ENCODE measurements around the gene HYLS1. TPM values are rescaled to one million over a fixed set of nuclear protein-coding genes. Genes with fewer than 3 reads are reported as not detected.
A peak's percentile ranks its signal among the peaks of the same experiment; 100 is the strongest.

The HYLS1 gene
- total and polyA plus RNA-seq, 10 of the 15 experiments (the other 5 are each of a cell fraction or from before 2014, with no cell fraction given) = 11.7 to 35.1 (median 17.6) TPM

DNA sequence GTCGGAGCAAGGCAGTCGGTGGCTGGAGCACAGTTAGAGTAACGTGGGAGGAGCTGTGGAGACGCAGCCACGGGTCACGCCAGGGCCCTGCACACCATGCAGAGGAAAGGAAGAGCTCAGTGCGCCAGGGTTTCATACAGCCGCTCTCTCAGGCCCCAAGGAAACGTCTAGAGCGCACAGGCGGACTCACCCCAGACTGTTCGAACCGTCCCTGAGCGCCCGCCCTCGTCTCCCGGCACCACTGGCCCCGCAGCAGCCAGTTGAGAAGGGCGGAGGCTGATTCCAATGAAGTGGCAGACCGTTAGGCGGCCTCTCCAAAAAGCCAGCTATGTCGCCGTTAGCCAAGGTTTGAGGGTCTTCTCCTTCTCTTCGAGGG lies 483 bp upstream of the HYLS1 start (continued):
- TF ChIP-seq RAD21 (IDR thresholded peaks at IDR 0.05; ENCODE audit: insufficient read depth, low read depth, low read length) (no peak), RUNX3 (IDR thresholded peaks at IDR 0.05; ENCODE audit: low read length) (no peak), TCF7 (IDR thresholded peaks at IDR 0.05; ENCODE audit: borderline replicate concordance) (no peak), STAT3 (IDR thresholded peaks at IDR 0.05; ENCODE audit: low read depth, low read length) (no peak), ETV6 (conservative IDR thresholded peaks at IDR 0.05 in 1 of 2, IDR thresholded peaks at IDR 0.05 in 1 of 2; ENCODE audit: borderline replicate concordance in 1 of 2, low read depth in 1 of 2) (no peak), RAD51 (IDR thresholded peaks at IDR 0.05) (no peak), TAF1 (IDR thresholded peaks at IDR 0.05; ENCODE audit: borderline replicate concordance, low read depth, low read length) (0 out of 2 replicates have a peak, but pooled peaks have one; percentile 3), TBL1XR1 (IDR thresholded peaks at IDR 0.05; ENCODE audit: low read depth, low read length) (no peak), MXI1 (IDR thresholded peaks at IDR 0.05; ENCODE audit: low read depth, low read length) (no peak), NR2F1 (conservative IDR thresholded peaks at IDR 0.05) (no peak), SREBF2 (IDR thresholded peaks at IDR 0.05; ENCODE audit: low read length) (no peak), ZNF24 (IDR thresholded peaks at IDR 0.05) (no peak)

GRCh38 chr11:125890447-125891100 lies 3.1 kb downstream of the HYLS1 start:
- in situ Hi-C loops (cut with MboI) = loop anchor here (25.0 kb wide), 1 partner anchor 928 kb away; the partner anchor contains the start of gene CCDC15
- Histone ChIP-seq H3K4me1 (ENCODE audit: control insufficient read depth, insufficient read depth, low read length) (no peaks in the 10 kb centered on the region), H2AFZ (ENCODE audit: control insufficient read depth, low read depth, low read length) (no peak overlapping the region), H3K79me2 (ENCODE audit: control insufficient read depth, insufficient read depth, low read length) (peaks cover 29% of the 10 kb centered on the region), H3K27ac (ENCODE audit: control insufficient read depth, insufficient read depth) (no peak overlapping the region), H3K4me2 (ENCODE audit: control insufficient read depth, insufficient read depth) (peak overlapping the region; percentile 47; the same call in 1 of the 2 replicates), H3K9ac (ENCODE audit: control insufficient read depth, insufficient read depth, low read length) (no peak overlapping the region), H3K4me3 (no peak overlapping the region), H3K27me3 (replicated peaks in 1 of 2; ENCODE audit: control insufficient read depth in 2 of 2, insufficient read depth in 2 of 2, low read length in 1 of 2) (no peaks in the 10 kb centered on the region), H3K36me3 (ENCODE audit: control insufficient read depth in 2 of 2, insufficient read depth in 2 of 2, low read length in 1 of 2) (peaks cover 0 to 13% of the 10 kb centered on the region in 2 experiments; a peak in 1 of 4 replicates), H3K9me3 (replicated peaks; ENCODE audit: control insufficient read depth, insufficient read depth, low read length) (no peaks in the 10 kb centered on the region), H4K20me1 (ENCODE audit: control insufficient read depth, insufficient read depth) (no peaks in the 10 kb centered on the region)
- SMC1A ChIA-PET (ENCODE audit: uncharacterized antibody, unreplicated experiment) = interaction anchor here (0.7 to 1.1 kb wide), 3 partner anchors 8 to 167 kb away, joined by 3 to 4 read pairs (median 3); no protein-coding TSS in a partner anchor
- no peak for ATAC-seq
- 85% methylated on average over 3 of the region's 3 CpGs for WGBS (ENCODE audit: insufficient coverage, insufficient replicate concordance, low lambda C conversion rate, missing lambda C conversion rate)
- DNase-seq (ENCODE audit: low read depth, low spot score) = no peak
- intact Hi-C loops (cut with micrococcal nuclease; ENCODE audit: unreplicated experiment) = no loop called here
- RAD21 ChIA-PET (ENCODE audit: unreplicated experiment) = interaction anchor here (0.8 kb wide), 1 partner anchor 265 kb away, joined by 3 read pairs; the partner anchor contains the start of gene CHEK1
- POLR2A ChIA-PET = interaction anchor here (0.8 kb wide), 1 partner anchor 54 kb away, joined by 3 read pairs; no protein-coding TSS in a partner anchor
- no peak for FAIRE-seq
- CTCF ChIA-PET = interaction anchor here (1.1 to 1.5 kb wide), 2 partner anchors 8 to 20 kb away, joined by 6 read pairs; no protein-coding TSS in a partner anchor
- BruUV-seq (replicated peaks) = TSS peak; percentile 37
- TF ChIP-seq BACH1 (IDR thresholded peaks at IDR 0.05; ENCODE audit: borderline replicate concordance) = no peak
- no peak for TF ChIP-seq PKNOX1 (IDR thresholded peaks at IDR 0.05)
- no peak for TF ChIP-seq MXI1 (IDR thresholded peaks at IDR 0.05; ENCODE audit: low read depth, low read length)
- TF ChIP-seq SP1 (IDR thresholded peaks at IDR 0.05; ENCODE audit: low read depth, low read length) = no peak
- TF ChIP-seq RELA (IDR thresholded peaks at IDR 0.05; ENCODE audit: borderline replicate concordance, partially characterized antibody) = no peak
- no peak for TF ChIP-seq SUZ12 (IDR thresholded peaks at IDR 0.05; ENCODE audit: unreplicated experiment)
- no peak for TF ChIP-seq ZNF687 (IDR thresholded peaks at IDR 0.05)
- no peak for TF ChIP-seq NBN (IDR thresholded peaks at IDR 0.05)
